Stimulated activated CD8-positive, alpha-beta memory T cell treated with anti-CD3 and anti-CD28 coated beads, Interleukin-4, amount 100 ng/mL, for 24 hours (primary cell): ENCODE results near the gene MAML3.

Experiments used
- DNase-seq: peaks from one replicate; pipeline ENCODE4 v3.0.0-alpha.2; 2020; ENCODE audit warnings: low read depth

The MAML3 gene

GRCh38 chr4:139861471-139861870 is 292.5 kb downstream of the MAML3 start:
- DNase-seq: no peak

GRCh38 chr4:139860435-139861024 is 293.5 kb downstream of the MAML3 start:
- DNase-seq: no peak

- no peak for DNase-seq
These were observed 294.1 kb downstream of the MAML3 start for GRCh38 chr4:139859876-139860275.

- DNase-seq: no peak
These were observed 295.4 kb downstream of the MAML3 start for GRCh38 chr4:139858436-139859205.

GRCh38 chr4:139857977-139858376 is 296.0 kb downstream of the MAML3 start:
- DNase-seq: no peak

- DNase-seq: no peak
These were observed 297.0 kb downstream of the MAML3 start for GRCh38 chr4:139857021-139857420.

GRCh38 chr4:139854668-139855403 is 299.1 kb downstream of the MAML3 start:
- DNase-seq: no peak

GRCh38 chr4:139853309-139853708 is 300.7 kb downstream of the MAML3 start:
- no peak for DNase-seq

GRCh38 chr4:139852612-139853269 is 301.2 kb downstream of the MAML3 start:
- DNase-seq: no peak

GRCh38 chr4:139851639-139852038 is 302.3 kb downstream of the MAML3 start:
- no peak for DNase-seq

GRCh38 chr4:139851133-139851532 is 302.9 kb downstream of the MAML3 start:
- DNase-seq: no peak

- no peak for DNase-seq
These were observed 304.8 kb downstream of the MAML3 start for GRCh38 chr4:139849219-139849618.

- no peak for DNase-seq
These were observed 306.0 kb downstream of the MAML3 start for GRCh38 chr4:139848028-139848427.

- no peak for DNase-seq
These were observed 306.4 kb downstream of the MAML3 start for GRCh38 chr4:139847602-139848001.

- no peak for DNase-seq
These were observed 307.2 kb downstream of the MAML3 start for GRCh38 chr4:139846766-139847165.

GRCh38 chr4:139845453-139846093 is 308.4 kb downstream of the MAML3 start:
- no peak for DNase-seq

- no peak for DNase-seq
These were observed 309.4 kb downstream of the MAML3 start for GRCh38 chr4:139844459-139845036.

GRCh38 chr4:139844057-139844456 is 309.9 kb downstream of the MAML3 start:
- no peak for DNase-seq

- DNase-seq: no peak
These were observed 310.3 kb downstream of the MAML3 start for GRCh38 chr4:139843641-139844040.

- no peak for DNase-seq
These were observed 312.4 kb downstream of the MAML3 start for GRCh38 chr4:139841464-139842195.

- no peak for DNase-seq
These were observed 313.2 kb downstream of the MAML3 start for GRCh38 chr4:139840773-139841172.
